Activated T-cell treated with anti-CD3 and anti-CD28 coated beads, Interleukin-2, amount 50 U/mL, for 24 hours (primary cell): ENCODE measurements around the gene C12orf75.
A peak's percentile ranks its signal among the peaks of the same experiment; 100 is the strongest.

Source experiments
- DNase-seq: peaks from one replicate; pipeline ENCODE4 v3.0.0-alpha.2; 2020
- H3K27ac Mint-ChIP-seq: 2 replicates; pipeline ENCODE4 v1.8.0; 2020; ENCODE audit warnings: mild to moderate bottlenecking, mixed read lengths
- H3K27me3 Mint-ChIP-seq: 2 replicates; pipeline ENCODE4 v1.8.0; 2020; ENCODE audit warnings: mixed read lengths
- H3K36me3 Mint-ChIP-seq: 2 replicates; pipeline ENCODE4 v1.8.0; 2020; ENCODE audit warnings: low read depth, mixed read lengths
- H3K4me1 Mint-ChIP-seq: 2 replicates; pipeline ENCODE4 v1.8.0; 2020; ENCODE audit warnings: low read depth, mixed read lengths
- H3K4me3 Mint-ChIP-seq: 2 replicates; pipeline ENCODE4 v1.8.0; 2020; ENCODE audit warnings: mild to moderate bottlenecking, moderate library complexity, mixed read lengths
- H3K9me3 Mint-ChIP-seq: 2 replicates; pipeline ENCODE4 v1.8.0; 2020; ENCODE audit warnings: mixed read lengths

Gene C12orf75

DNA sequence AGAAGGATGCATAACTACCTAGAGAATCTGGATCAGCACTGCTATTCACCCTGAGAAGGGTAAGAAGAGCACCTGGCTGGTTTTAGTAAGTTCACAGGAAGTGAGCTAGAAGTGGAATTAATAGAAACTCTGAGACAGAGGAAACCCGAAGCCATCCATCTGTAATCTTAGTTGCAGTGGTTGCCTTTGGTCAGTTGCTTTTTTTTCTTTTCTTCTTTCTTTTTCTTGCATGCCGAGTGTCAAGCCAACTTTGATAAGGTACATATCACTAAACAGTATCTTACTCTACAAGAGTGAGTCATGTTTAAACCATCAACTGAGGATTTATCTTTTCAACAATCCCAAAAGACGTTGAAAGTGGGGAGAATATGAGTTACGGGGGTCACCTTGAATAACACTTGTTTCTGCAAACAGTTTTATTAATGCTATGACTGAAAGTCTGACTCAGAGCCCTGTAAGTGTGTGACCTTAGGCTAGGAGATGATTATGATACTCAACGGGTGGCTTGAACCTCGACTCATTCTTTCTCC is 26.7 kb downstream of the C12orf75 start:
- Mint-ChIP-seq H3K4me1 (peaks cover 23% of the 10 kb centered on the region), H3K27me3 (no peaks in the 10 kb centered on the region), H3K36me3 (peaks cover 4% of the 10 kb centered on the region), H3K4me3 (no peak overlapping the region), H3K9me3 (no peaks in the 10 kb centered on the region), H3K27ac (peak overlapping the region; percentile 85)
- no peak for DNase-seq

DNA sequence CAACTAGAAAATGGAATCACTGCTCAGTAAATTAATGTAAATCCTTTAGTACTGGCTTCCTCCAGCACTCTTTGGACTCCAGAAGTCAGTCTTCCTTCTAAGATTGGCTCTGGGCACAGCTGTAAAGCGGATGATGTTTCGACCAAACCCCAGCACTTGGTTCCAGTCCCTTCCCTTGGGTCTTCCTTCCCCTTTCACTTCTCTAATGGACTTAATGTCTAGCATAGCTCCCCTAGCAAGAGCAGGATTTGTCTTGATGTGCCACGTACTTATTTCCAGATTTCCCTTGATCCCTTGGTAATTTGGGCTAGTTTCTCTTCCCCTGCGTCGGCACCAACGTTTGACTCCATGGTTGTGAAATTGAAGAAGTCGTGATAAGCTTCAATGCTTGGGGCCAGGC is 28.3 kb downstream of the C12orf75 start:
- Mint-ChIP-seq H3K4me1 (peaks cover 22% of the 10 kb centered on the region), H3K36me3 (peaks cover 4% of the 10 kb centered on the region), H3K27ac (no peak overlapping the region), H3K9me3 (no peaks in the 10 kb centered on the region), H3K4me3 (no peak overlapping the region), H3K27me3 (no peaks in the 10 kb centered on the region)
- no peak for DNase-seq

DNA sequence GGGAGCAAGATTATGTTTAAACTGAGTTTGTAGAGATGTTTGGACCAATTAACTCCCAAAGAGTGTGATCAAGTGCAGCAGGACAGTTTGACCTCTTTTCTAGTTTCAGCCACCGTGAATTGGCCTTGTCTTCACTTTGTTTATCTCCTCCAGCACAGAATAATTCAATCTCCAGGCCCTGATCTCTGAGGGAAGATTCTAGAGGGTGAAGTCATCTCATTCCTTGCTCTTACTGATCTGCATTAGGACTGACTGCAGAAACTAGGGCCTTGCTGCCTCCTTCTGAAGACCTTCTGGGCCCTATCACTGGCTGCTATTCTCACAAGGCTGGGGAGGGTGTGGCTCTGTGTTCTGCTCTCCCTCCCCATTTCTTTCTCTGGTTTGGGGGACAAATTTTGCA is 29.4 kb downstream of the C12orf75 start:
- no peak for DNase-seq
- Mint-ChIP-seq H3K4me1 (peaks cover 22% of the 10 kb centered on the region), H3K4me3 (no peak overlapping the region), H3K27ac (no peak overlapping the region), H3K9me3 (no peaks in the 10 kb centered on the region), H3K27me3 (no peaks in the 10 kb centered on the region), H3K36me3 (peaks cover 4% of the 10 kb centered on the region)

GRCh38 chr12:105363890-105364289 is 33.4 kb downstream of the C12orf75 start:
- H3K36me3 Mint-ChIP-seq: peaks cover 4% of the 10 kb centered on the region
- H3K4me1 Mint-ChIP-seq: no peaks in the 10 kb centered on the region
- no peak overlapping the region for H3K4me3 Mint-ChIP-seq
- no peak for DNase-seq
- H3K27me3 Mint-ChIP-seq: no peaks in the 10 kb centered on the region
- no peak overlapping the region for H3K27ac Mint-ChIP-seq
- no peaks in the 10 kb centered on the region for H3K9me3 Mint-ChIP-seq

DNA sequence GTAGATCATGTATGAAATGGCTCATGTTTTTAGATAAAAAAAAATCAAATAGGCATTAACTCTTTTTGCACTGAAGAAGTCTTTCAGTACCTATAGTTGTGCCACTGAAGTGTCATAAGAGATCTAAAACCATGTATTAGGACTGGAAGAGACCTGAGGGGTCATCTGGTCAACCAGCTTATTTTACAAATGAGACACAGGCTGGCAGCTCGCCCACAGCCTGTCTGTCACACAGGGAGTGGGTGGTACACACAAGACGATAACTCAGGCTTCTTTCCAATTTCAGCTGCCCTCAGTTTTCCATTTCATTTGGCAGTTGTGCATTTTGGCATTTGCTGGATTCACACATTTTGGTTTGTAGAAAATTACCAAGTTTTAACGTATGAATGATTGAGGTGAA is 34.7 kb downstream of the C12orf75 start:
- Mint-ChIP-seq H3K4me1 (no peaks in the 10 kb centered on the region), H3K27me3 (no peaks in the 10 kb centered on the region), H3K36me3 (peaks cover 7% of the 10 kb centered on the region), H3K27ac (no peak overlapping the region), H3K9me3 (no peaks in the 10 kb centered on the region), H3K4me3 (no peak overlapping the region)
- DNase-seq: no peak

DNA sequence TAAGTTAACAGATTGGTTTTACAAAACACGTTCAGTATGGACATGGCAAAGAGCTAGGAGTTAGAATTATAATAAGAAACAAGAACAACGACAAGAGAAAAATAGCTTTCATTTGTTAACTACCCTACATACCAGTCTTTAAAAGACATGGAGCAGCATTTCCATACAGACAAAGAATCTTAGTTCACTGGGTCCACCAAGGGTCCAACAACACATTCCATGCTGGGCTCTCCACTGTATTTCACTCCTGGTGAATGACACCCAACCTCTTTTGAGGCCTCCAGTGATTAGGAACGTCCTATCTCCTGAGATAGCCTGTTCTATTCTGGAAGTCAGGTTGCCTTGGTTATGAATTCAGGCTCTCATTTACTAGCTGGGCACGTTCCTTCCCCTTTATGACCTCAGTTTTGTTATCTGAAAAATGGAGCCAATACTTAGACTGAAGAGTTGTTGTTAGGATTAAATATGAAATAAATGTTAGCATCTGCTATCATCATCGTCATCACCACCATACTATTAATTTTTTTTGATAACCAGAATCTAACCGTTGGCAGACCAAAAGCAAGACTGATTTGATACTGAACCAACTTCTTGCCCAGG is 37.7 kb downstream of the C12orf75 start:
- Mint-ChIP-seq H3K4me1 (no peaks in the 10 kb centered on the region), H3K36me3 (peaks cover 9% of the 10 kb centered on the region), H3K27ac (no peak overlapping the region), H3K4me3 (no peak overlapping the region), H3K9me3 (no peaks in the 10 kb centered on the region), H3K27me3 (no peaks in the 10 kb centered on the region)
- DNase-seq: no peak

GRCh38 chr12:105369014-105369413 is 38.5 kb downstream of the C12orf75 start:
- no peaks in the 10 kb centered on the region for H3K4me1 Mint-ChIP-seq
- H3K9me3 Mint-ChIP-seq: no peaks in the 10 kb centered on the region
- peaks cover 14% of the 10 kb centered on the region for H3K36me3 Mint-ChIP-seq
- H3K4me3 Mint-ChIP-seq: no peak overlapping the region
- no peak for DNase-seq
- H3K27ac Mint-ChIP-seq: peak overlapping the region; percentile 29
- H3K27me3 Mint-ChIP-seq: no peaks in the 10 kb centered on the region

- no peaks in the 10 kb centered on the region for H3K4me1 Mint-ChIP-seq
- no peaks in the 10 kb centered on the region for H3K27me3 Mint-ChIP-seq
- H3K36me3 Mint-ChIP-seq: peaks cover 14% of the 10 kb centered on the region
- no peak overlapping the region for H3K27ac Mint-ChIP-seq
- H3K9me3 Mint-ChIP-seq: no peaks in the 10 kb centered on the region
- no peak for DNase-seq
- no peak overlapping the region for H3K4me3 Mint-ChIP-seq
Measured at GRCh38 chr12:105374303-105374702, 43.8 kb downstream of the C12orf75 start.

DNA sequence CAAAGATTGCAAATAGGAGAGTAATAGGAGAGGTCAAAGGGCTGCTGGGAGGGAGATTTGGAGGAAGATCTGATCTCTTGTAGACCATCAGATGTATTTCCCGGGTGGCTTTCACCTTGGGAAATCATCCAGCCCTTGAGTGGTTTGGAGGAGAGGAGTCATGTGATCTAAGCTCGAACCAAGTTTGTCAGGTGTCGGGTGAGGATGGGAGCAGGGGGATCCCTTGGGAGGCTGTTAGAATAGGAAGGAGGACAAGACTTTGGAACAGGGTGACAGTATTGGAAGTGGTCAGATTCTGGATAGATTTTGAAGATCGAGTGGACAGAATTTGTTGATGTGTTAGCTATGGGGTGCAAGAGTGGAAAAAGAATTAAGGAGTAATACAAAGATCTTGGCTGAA is 46.6 kb downstream of the C12orf75 start:
- Mint-ChIP-seq H3K4me1 (no peaks in the 10 kb centered on the region), H3K9me3 (no peaks in the 10 kb centered on the region)

DNA sequence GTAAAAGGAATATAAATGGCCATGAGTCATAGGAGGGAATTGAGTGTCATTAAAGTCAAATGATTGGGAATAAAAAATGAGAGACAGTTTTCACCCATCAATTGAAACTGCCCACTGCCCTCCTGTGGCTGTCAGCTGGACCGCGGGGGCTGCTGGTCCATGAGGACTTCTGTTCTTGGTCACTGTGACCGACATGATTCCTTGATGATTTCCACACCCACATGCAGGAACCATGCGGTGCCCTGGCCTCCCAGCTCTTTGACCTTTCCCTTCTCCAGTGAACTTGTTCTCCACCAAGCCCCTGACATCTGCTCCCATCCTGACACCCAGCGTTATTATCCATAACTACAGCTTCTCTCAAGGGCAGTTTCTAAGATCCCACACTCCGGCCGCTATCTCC is 48.4 kb downstream of the C12orf75 start:
- H3K36me3 Mint-ChIP-seq: no peaks in the 10 kb centered on the region
- no peak overlapping the region for H3K4me3 Mint-ChIP-seq
- H3K9me3 Mint-ChIP-seq: no peaks in the 10 kb centered on the region

More for the DNA sequence above, 46.6 kb downstream of the C12orf75 start:
- Mint-ChIP-seq H3K27me3 (no peaks in the 10 kb centered on the region), H3K4me3 (no peak overlapping the region), H3K27ac (no peak overlapping the region), H3K36me3 (peaks cover 5% of the 10 kb centered on the region)
- no peak for DNase-seq

GRCh38 chr12:105382771-105383622 is 52.5 kb downstream of the C12orf75 start:
- H3K36me3 Mint-ChIP-seq: no peaks in the 10 kb centered on the region
- H3K27me3 Mint-ChIP-seq: no peaks in the 10 kb centered on the region
- no peak for DNase-seq
- H3K4me3 Mint-ChIP-seq: no peak overlapping the region
- no peaks in the 10 kb centered on the region for H3K9me3 Mint-ChIP-seq
- H3K27ac Mint-ChIP-seq: no peak overlapping the region
- H3K4me1 Mint-ChIP-seq: no peaks in the 10 kb centered on the region

More for the DNA sequence above, 48.4 kb downstream of the C12orf75 start:
- Mint-ChIP-seq H3K27ac (no peak overlapping the region), H3K4me1 (no peaks in the 10 kb centered on the region), H3K27me3 (no peaks in the 10 kb centered on the region)
- DNase-seq: no peak

DNA sequence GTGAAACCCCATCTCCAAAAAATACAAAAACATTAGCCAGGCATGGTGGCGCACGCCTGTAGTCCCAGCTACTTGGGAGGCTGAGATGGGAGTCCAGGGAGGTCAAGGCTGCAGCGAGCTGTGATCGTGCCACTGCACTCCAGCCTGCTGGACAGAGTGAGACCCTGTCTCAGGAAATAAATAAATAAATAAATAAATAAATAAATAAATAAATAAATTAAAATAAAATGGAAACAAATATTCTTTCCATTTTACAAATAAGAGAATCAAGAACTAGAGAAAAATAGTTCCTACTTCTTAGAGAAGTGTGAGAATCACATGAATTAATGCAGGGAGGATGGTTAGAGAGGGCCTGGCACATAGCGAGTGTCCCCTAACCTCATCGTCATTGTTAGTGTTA is 53.7 kb downstream of the C12orf75 start:
- Mint-ChIP-seq H3K9me3 (no peaks in the 10 kb centered on the region), H3K27ac (no peak overlapping the region), H3K27me3 (no peaks in the 10 kb centered on the region), H3K36me3 (no peaks in the 10 kb centered on the region), H3K4me1 (no peaks in the 10 kb centered on the region), H3K4me3 (no peak overlapping the region)
- no peak for DNase-seq

GRCh38 chr12:105384916-105385535 is 54.5 kb downstream of the C12orf75 start:
- H3K36me3 Mint-ChIP-seq: no peaks in the 10 kb centered on the region
- DNase-seq: no peak
- no peaks in the 10 kb centered on the region for H3K27me3 Mint-ChIP-seq
- no peak overlapping the region for H3K27ac Mint-ChIP-seq
- no peaks in the 10 kb centered on the region for H3K4me1 Mint-ChIP-seq
- no peak overlapping the region for H3K4me3 Mint-ChIP-seq
- no peaks in the 10 kb centered on the region for H3K9me3 Mint-ChIP-seq

DNA sequence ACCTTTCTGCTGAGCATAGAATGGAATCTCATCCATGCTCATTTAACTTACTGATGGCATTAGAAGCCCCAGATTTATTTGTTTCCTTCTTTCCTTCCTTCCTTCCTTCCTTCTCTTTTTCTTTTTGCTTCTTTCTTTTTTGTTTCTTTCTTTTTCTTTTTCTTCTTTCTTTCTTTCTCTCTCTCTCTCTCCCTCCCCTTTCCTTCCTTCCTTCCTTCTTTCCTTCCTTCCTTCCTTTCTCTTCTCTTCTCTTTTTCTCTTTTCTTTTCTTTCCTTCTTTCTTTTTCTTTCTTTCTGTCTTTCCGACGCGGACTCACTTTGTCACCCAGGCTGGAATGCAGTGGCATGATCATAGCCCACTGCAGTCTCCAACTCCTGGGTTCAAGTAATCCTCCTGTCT is 55.9 kb downstream of the C12orf75 start:
- no peaks in the 10 kb centered on the region for H3K27me3 Mint-ChIP-seq
- H3K36me3 Mint-ChIP-seq: no peaks in the 10 kb centered on the region
- no peak for DNase-seq
- H3K27ac Mint-ChIP-seq: no peak overlapping the region
- no peak overlapping the region for H3K4me3 Mint-ChIP-seq
- no peaks in the 10 kb centered on the region for H3K9me3 Mint-ChIP-seq
- H3K4me1 Mint-ChIP-seq: no peaks in the 10 kb centered on the region

DNA sequence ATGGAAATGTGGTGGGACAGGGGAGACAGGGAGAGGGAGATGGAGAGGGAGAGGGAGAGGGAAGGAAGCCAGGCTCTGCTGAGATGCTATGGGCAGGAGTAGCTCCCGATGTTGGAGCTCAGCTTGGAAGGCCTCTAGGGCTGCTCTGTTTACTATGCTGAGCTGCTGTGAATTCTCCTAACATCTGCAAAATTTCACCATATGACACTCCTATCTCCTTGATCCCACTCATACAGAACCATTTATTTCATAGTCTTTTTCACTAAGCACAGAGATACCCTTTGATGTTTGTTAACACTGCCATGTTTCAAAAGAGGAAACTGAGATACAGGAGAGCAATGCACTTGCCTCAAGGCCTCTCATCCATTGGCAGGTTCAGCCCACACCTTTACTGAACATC is 60.7 kb downstream of the C12orf75 start:
- H3K27ac Mint-ChIP-seq: no peak overlapping the region
- H3K9me3 Mint-ChIP-seq: no peaks in the 10 kb centered on the region
- H3K4me3 Mint-ChIP-seq: no peak overlapping the region
- no peaks in the 10 kb centered on the region for H3K36me3 Mint-ChIP-seq
- no peak for DNase-seq
- no peaks in the 10 kb centered on the region for H3K4me1 Mint-ChIP-seq
- peaks cover 3% of the 10 kb centered on the region for H3K27me3 Mint-ChIP-seq
